Kidney (tissue), 14 donors: Measurements from ENCODE around the gene PHLPP2. TPM values are rescaled to one million over a fixed set of nuclear protein-coding genes. Genes with fewer than 3 reads are reported as not detected.

Source experiments
- DNase-seq, 5 donors: peaks; one replicate each; pipeline ENCODE4 v3.0.0-alpha.2; 2013 to 2020
- FAIRE-seq: peaks from 2 replicates; lab custom pipeline; 2012; peaks lifted over from hg19 to GRCh38; lab: Jason Lieb, UNC
- H3K27ac ChIP-seq, 2 donors: one replicate each; pipeline ENCODE4 v1.7.0; 2013; ENCODE audit warnings: low read depth in 2 of 2, low read length in 2 of 2, inconsistent platforms in 1 of 2
- H3K27me3 ChIP-seq: one replicate; pipeline ENCODE4 v1.7.1; 2013; ENCODE audit warnings: low read length, inconsistent platforms; ENCODE audit not compliant: control insufficient read depth, insufficient read depth
- H3K36me3 ChIP-seq, 3 donors: one replicate each; pipeline versions ENCODE4 v1.7.0 to v1.7.1; 2013; ENCODE audit warnings: low read length in 3 of 3, control low read depth in 1 of 3, inconsistent platforms in 1 of 3; ENCODE audit not compliant: insufficient read depth in 3 of 3, control insufficient read depth in 2 of 3
- H3K4me1 ChIP-seq, 3 donors: one replicate each; pipeline versions ENCODE4 v1.7.0 to v1.7.1; 2013; ENCODE audit warnings: low read length in 3 of 3, inconsistent platforms in 1 of 3, low read depth in 1 of 3; ENCODE audit not compliant: control insufficient read depth in 2 of 3, insufficient read depth in 2 of 3
- H3K4me3 ChIP-seq, 3 donors: one replicate each; pipeline versions ENCODE4 v1.7.0 to v1.8.1; 2013; ENCODE audit warnings: low read length in 3 of 3, control low read depth in 1 of 3, inconsistent platforms in 1 of 3
- H3K9ac ChIP-seq, 3 donors: one replicate each; pipeline versions ENCODE4 v1.7.0 to v1.7.1; 2013; ENCODE audit warnings: low read length in 3 of 3, control low read depth in 1 of 3, inconsistent platforms in 1 of 3
- H3K9me3 ChIP-seq, 3 donors: one replicate each; pipeline versions ENCODE4 v1.7.0 to v1.7.1; 2013; ENCODE audit warnings: low read length in 3 of 3, control low read depth in 1 of 3, inconsistent platforms in 1 of 3; ENCODE audit not compliant: control insufficient read depth in 2 of 3, insufficient read depth in 1 of 3
- CTCF ChIP-seq: IDR thresholded peaks from 3 replicates; pipeline ENCODE4 v1.5.1; 2012; ENCODE audit warnings: mild to moderate bottlenecking, moderate library complexity, borderline replicate concordance; ENCODE audit not compliant: insufficient read depth; ENCODE audit errors: extremely low read depth
- intact Hi-C: fragments of 100-400 bp; cut with DNase I; formaldehyde crosslinking; loops from one replicate; pipeline ENCODE4 v1.11.1; 2022
- polyA plus RNA-seq: library from polyadenylated mRNA; stranded (reverse); fragments of 350-450 nt; fragmentation: Illumina TruSeq; extraction: RNeasy Lipid Tissue Mini Kit (QIAGEN cat#74804); gene quantifications from one replicate; pipeline ENCODE4 v1.2.3, GENCODE V29; 2014; ENCODE audit warnings: low read depth, low replicate concordance; ENCODE audit not compliant: insufficient read depth
- total RNA-seq: library from RNA; stranded (reverse); fragmentation: NEBNext Ultra II Directional; extraction: Animal tissue kit (Norgen Biotek cat#: 25700); gene quantifications from one replicate; pipeline ENCODE4 v1.2.1, GENCODE V29; 2021
- donor health status: control.
- donor health status: control.
- donor health status: control.
- donor health status: control.
- donor health status: control.
- donor health status: DM: yes; HTN: yes; CAD: no.
- donor health status: Normal renal cell carcinoma (clear cell type).

PHLPP2 gene
- total and polyA plus RNA-seq, 2 donors from 2014 or later: 2.8 to 7.1 TPM

GRCh38 chr16:71721066-71721740 is 3.3 kb downstream of the PHLPP2 start:
- Histone ChIP-seq H3K4me3 (no peak overlapping the region), H3K4me1 (peaks cover 0 to 4% (median 0%) of the 10 kb centered on the region in 3 donors), H3K9ac (no peak overlapping the region), H3K36me3 (no peaks in the 10 kb centered on the region), H3K27ac (no peak overlapping the region), H3K27me3 (no peaks in the 10 kb centered on the region), H3K9me3 (no peaks in the 10 kb centered on the region)
- TF ChIP-seq CTCF: no peak
- intact Hi-C loops: no loop called here
- no peak for FAIRE-seq
- no peak for DNase-seq

GRCh38 chr16:71712501-71712900 is 12.0 kb downstream of the PHLPP2 start:
- H3K9me3 ChIP-seq: no peaks in the 10 kb centered on the region
- H3K4me3 ChIP-seq: no peak overlapping the region
- no peak overlapping the region for H3K9ac ChIP-seq
- TF ChIP-seq CTCF: no peak
- no peaks in the 10 kb centered on the region for H3K4me1 ChIP-seq
- peaks cover 0 to 2% (median 0%) of the 10 kb centered on the region in 3 donors for H3K36me3 ChIP-seq
- H3K27ac ChIP-seq: no peak overlapping the region
- intact Hi-C loops: no loop called here
- FAIRE-seq (no peak), DNase-seq (no peak)
- no peaks in the 10 kb centered on the region for H3K27me3 ChIP-seq

- Histone ChIP-seq H3K36me3 (peaks cover 0 to 2% (median 0%) of the 10 kb centered on the region in 3 donors), H3K4me3 (no peak overlapping the region), H3K27ac (no peak overlapping the region), H3K4me1 (no peaks in the 10 kb centered on the region), H3K9me3 (no peaks in the 10 kb centered on the region), H3K27me3 (no peaks in the 10 kb centered on the region), H3K9ac (no peak overlapping the region)
- FAIRE-seq: no peak
- no peak for TF ChIP-seq CTCF
- no peak for DNase-seq
- intact Hi-C loops: no loop called here
Measured at GRCh38 chr16:71711789-71712188, 12.7 kb downstream of the PHLPP2 start.
